Stimulated activated CD8-positive, alpha-beta memory T cell treated with anti-CD3 and anti-CD28 coated beads, Interleukin-15, amount 100 ng/mL, for 4 hours (primary cell): ENCODE results near the gene PRR23E.

ENCODE experiments used
- DNase-seq, 2 donors: peaks; one replicate each; pipeline ENCODE4 v3.0.0-alpha.2; 2020; ENCODE audit warnings: low read depth in 2 of 2

PRR23E gene

GRCh38 chr3:127165036-127165435, 27.9 kb upstream of the PRR23E start:
- no peak for DNase-seq

- DNase-seq = no peak
Observed at GRCh38 chr3:127165694-127166485, 27.0 kb upstream of the PRR23E start.

- no peak for DNase-seq
Observed at GRCh38 chr3:127166501-127167065, 26.3 kb upstream of the PRR23E start.

GRCh38 chr3:127167315-127168043, 25.5 kb upstream of the PRR23E start:
- no peak for DNase-seq

- DNase-seq = no peak
Observed at GRCh38 chr3:127168271-127168670, 24.7 kb upstream of the PRR23E start.

- no peak for DNase-seq
Observed at GRCh38 chr3:127170814-127171213, 22.1 kb upstream of the PRR23E start.

GRCh38 chr3:127171320-127171719, 21.6 kb upstream of the PRR23E start:
- no peak for DNase-seq

- DNase-seq = no peak
Observed at GRCh38 chr3:127171721-127172120, 21.2 kb upstream of the PRR23E start.

GRCh38 chr3:127172211-127172610, 20.7 kb upstream of the PRR23E start:
- no peak for DNase-seq

GRCh38 chr3:127172781-127173515, 20.0 kb upstream of the PRR23E start:
- no peak for DNase-seq

GRCh38 chr3:127173516-127174166, 19.3 kb upstream of the PRR23E start:
- DNase-seq = no peak

GRCh38 chr3:127174284-127174683, 18.6 kb upstream of the PRR23E start:
- DNase-seq = no peak

GRCh38 chr3:127174715-127175140, 18.2 kb upstream of the PRR23E start:
- no peak for DNase-seq

- DNase-seq = no peak
Observed at GRCh38 chr3:127175272-127175671, 17.7 kb upstream of the PRR23E start.

GRCh38 chr3:127177226-127177625, 15.7 kb upstream of the PRR23E start:
- DNase-seq = no peak

- no peak for DNase-seq
Observed at GRCh38 chr3:127180859-127181258, 12.1 kb upstream of the PRR23E start.

- no peak for DNase-seq
Observed at GRCh38 chr3:127182431-127182830, 10.5 kb upstream of the PRR23E start.

- DNase-seq = no peak
Observed at GRCh38 chr3:127182848-127183714, 9.8 kb upstream of the PRR23E start.

- no peak for DNase-seq
Observed at GRCh38 chr3:127183931-127184869, 8.7 kb upstream of the PRR23E start.

GRCh38 chr3:127184870-127185216, 8.1 kb upstream of the PRR23E start:
- DNase-seq = no peak
